ENCODE data around the gene SPATA32.
A peak's percentile ranks its signal among the peaks of the same experiment; 100 is the strongest.

Gene SPATA32

DNA sequence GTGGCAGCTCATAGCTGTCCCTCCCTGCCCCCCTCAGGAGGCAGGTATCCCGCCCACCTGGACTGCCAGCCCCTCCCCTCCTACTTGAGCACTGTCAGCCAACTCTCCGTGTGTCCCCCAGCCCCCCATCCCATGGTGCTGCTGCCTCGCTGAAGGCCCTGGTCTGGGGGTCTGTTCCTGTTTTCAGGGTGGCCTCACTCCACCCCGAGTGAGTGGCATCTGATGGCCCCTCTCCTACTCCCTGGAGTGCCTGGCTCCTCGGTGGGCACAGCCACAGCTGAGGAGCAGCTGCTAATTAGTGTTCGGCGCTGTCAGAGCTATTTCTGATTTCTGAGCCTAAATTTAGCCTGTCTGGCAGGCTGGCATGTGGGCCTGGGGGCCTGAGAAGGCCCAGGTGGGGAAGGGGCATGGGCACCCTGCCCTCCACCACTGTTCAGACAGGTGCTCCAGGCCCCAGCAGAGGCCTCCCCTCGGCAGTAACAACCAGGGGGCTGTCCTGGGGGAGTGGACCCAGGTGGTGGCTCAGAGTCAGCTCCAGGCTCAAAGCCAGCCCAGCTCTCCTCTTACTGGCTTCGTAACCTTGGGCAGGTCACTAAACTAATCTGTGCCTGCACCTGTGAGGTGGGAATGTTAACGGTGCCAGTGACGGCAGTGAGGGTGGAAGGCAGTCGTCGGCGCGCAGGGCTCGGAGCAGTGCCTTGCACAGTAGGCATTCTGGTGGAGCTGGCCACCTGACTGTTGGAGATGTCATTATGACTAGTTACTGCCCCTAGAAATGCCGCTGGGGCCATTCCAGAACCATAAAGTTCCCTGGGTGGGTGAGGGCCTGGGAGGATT is 33.8 kb downstream of the SPATA32 start:
- no peak for DNase-seq

DNA sequence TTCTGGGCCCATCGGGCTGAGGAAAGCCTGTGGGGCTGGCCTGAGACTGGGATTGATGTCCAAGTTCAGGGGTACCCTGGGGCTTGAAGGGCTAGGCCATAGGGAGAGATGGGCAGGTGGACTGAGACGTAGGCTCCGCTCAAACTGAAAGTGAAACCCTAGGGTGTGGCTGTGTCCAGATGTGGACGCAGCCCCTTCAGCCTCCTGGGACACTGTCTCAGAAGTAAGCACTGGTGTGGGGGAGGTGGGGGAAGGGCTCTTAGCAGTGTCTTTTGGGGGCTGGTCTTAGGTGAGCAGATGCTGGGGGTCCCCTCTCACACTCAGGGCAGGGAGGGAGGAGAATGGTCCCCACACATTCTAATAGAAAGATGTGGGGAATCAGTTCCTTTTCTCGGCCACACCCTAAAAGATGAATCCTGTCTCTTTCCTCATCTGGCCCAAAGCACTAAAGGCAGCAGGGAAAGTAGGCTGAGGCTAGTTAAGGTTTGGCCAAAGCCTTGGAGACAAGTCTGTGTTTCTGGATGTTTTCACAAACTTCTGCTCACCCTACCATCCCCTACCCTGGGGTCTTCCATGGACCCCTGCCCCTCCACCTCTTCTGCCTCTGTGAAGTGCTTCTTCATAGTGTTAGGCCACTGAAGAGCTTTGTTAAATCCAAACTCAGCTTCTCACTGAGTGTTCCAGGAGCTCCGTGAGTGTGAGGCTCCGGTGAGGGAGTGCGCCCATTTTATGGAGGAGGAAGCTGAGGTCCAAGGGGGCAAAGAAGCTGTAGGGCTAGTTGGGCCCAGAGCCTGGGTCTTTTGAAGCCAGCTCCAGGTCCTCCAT is 34.6 kb downstream of the SPATA32 start:
- no peak for DNase-seq

DNA sequence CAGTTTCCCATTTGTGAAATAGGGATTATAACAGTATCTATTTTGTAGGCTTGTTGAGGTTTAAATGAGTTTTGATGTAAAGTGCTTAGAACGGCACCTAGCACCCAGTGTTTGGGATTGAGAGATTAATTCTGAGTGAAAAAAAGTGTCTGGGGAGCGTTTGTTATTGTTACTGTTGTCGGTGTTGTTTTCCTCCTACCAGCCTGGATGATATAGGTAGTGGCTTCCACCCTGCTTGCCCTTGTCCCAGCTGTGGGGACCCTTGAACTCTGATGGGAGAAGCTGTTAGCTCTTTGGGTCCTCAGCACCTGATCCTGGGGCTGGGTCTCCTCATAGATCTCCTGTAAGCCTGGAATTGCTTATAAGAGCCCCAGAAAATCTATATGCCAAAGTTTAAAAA is 35.3 kb downstream of the SPATA32 start:
- no peak for DNase-seq

- DNase-seq = no peak
Measured at GRCh38 chr17:45225964-45226530, 35.8 kb downstream of the SPATA32 start.

DNA sequence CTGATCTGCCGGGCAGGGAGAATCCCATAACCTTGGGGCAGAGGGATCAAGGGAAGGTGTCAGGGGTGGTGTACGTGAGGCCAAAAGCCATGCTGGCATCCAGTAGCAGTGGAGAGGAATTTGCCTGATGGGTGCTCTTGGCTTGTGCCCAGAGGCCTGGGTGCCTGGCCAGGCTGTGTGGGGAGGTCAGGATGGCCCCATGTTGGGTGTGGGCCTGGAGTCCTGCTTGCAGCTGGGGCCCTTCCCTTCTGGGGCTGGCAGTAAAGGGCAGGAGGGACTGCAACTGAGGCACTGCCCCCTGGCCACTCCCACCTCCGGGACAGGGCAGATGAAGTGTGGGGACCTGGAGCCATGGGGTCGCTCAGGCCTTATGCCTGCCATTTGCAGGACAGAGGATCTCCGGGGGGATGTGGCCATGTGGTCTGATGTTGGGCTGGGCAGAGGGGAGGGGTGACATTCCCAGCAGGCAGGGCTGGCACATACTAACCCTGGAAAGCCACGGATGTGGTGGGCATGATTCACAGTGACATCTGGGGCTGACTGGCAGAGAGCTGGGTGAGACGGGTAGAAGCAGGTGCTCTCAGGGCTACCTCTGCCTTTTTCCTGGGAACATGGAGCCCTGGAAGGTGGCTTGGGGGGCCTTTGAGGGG is 36.7 kb downstream of the SPATA32 start:
- DNase-seq = no peak

DNA sequence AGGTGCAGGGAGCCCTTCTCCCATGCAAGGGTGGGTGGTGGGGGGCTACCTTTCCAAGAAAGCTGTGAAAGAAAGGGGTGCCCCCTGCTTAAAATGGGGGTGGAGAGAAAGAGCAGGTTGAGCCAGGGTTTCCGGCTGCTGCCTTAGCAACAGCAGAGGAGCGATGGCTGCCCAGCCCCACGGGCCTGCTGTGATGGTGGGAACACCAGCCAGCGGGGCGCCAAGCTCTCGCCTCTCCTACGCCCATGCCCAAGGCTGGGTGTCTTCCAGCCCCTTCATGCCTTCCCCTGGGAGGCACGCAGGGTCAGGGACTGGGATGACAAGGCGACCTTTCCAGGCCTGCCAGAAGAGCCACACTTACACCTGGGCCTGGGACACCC is 37.2 kb downstream of the SPATA32 start:
- no peak for DNase-seq

DNA sequence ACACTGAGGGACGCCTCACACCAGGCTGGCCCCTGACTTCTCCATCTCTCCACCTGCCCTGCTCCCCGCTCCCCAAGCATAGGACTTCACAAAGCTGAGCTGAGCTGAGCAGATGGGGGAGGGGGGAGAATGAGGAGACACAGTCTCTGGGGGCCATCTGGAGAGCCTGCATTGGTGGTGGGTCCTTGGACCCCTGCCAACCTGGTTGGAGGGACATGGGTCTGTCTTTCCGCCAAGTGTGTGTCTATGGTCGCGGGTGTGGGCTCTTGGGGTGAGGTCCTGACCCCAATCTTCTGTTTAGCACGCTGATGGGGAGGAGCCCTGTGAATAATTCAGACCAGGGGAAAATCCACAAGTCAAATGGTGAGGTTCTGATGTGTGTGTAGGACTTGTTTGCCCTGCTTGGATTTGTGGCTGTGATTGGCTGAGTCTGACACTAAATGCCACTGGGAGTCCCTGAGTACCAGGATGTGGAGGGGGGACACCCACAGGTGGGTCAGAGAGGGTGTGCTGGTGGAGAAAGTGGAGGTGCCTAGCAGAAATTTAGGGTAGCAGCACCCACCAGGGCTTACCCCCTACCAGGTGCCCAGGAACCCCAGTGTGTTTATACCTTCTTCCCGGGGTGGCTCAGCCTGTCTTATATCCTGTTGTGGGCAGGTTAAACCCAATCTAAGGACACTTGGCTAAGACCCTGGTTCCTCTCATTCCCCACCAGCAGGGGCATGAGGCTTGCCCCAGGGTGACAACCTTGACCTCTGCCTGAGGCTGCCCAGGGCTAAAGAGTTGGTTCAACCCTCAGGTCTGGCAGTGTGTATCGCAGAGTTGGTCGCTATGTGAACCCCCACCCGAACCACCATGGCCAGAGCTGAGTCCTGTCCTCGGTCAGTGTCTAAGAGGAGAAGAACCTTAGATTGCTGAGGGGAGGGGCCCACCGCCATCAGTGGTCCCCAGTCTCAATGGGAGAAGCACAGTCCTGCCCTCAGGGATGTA is 38.1 kb downstream of the SPATA32 start:
- no peak for DNase-seq

GRCh38 chr17:45222996-45223538 is 38.8 kb downstream of the SPATA32 start:
- no peak for DNase-seq

DNA sequence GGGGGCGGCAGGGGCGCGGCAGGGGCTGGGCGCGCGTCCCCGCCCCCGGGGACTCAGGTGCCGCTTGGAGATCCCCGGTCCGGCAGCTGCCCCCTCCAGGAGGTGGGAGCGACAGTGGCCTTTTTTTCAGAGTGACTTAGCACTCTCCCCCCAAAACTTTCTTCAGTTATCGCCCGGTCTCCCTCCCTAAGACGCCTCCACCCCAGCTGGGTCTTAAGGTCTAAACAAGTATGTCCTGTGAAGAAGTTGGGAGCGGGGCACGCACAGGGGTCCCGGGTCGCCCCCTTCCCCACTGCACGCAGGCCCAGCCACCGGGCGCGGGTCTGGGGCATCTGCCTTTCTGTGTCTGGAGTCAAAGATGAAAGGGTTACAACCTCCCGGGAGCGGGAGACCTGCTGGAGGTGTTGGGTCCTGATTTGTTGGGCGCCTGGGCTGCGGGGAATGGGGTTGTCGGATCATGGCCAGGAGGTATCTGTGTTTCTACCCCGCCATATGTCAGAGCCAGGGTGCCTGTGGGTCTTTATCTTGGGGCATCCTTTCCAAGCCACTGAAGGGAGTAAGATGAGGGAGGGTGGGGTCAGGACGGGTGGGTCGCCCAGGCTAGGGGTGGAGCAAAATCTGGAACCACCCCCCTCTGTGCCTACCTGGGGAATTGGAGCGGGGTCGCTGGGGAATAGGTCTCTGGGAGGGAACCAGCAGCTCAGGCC is 39.5 kb downstream of the SPATA32 start:
- no peak for DNase-seq

- DNase-seq = no peak
Measured at GRCh38 chr17:45222014-45222288, 39.9 kb downstream of the SPATA32 start.

GRCh38 chr17:45221081-45222013 is 40.5 kb downstream of the SPATA32 start, which contains the start of gene FMNL1:
Gene FMNL1 (plus strand): TSS chr17:45221885. CDS start chr17:45222125, 240 bp downstream.
- no peak for DNase-seq

- no peak for DNase-seq
Measured at GRCh38 chr17:45220079-45220478, 41.8 kb downstream of the SPATA32 start.

GRCh38 chr17:45218895-45219661 is 42.8 kb downstream of the SPATA32 start:
- peak; percentile 72 for DNase-seq
